Duodenal mucosa (tissue), 2 donors: ENCODE results near the gene ELF5.

ENCODE experiments used
- H3K27ac ChIP-seq: one replicate; pipeline ENCODE4 v1.7.0; 2013; ENCODE audit warnings: low read depth, low read length
- H3K27me3 ChIP-seq, 2 donors: one replicate each; pipeline ENCODE4 v1.7.0; 2013; ENCODE audit warnings: low read length in 2 of 2, control low read depth in 1 of 2; ENCODE audit not compliant: insufficient read depth in 2 of 2, control insufficient read depth in 1 of 2
- H3K36me3 ChIP-seq, 2 donors: one replicate each; pipeline ENCODE4 v1.7.0; 2013; ENCODE audit warnings: low read length in 2 of 2, control low read depth in 1 of 2; ENCODE audit not compliant: insufficient read depth in 2 of 2, control insufficient read depth in 1 of 2
- H3K4me1 ChIP-seq, 2 donors: one replicate each; pipeline ENCODE4 v1.7.0; 2013; ENCODE audit warnings: low read length in 2 of 2, control low read depth in 1 of 2; ENCODE audit not compliant: insufficient read depth in 2 of 2, control insufficient read depth in 1 of 2
- H3K4me3 ChIP-seq, 2 donors: one replicate each; pipeline ENCODE4 v1.7.0; 2013; ENCODE audit warnings: low read length in 2 of 2, low read depth in 1 of 2
- H3K9ac ChIP-seq, 2 donors: one replicate each; pipeline ENCODE4 v1.7.0; 2013; ENCODE audit warnings: low read length in 2 of 2, low read depth in 1 of 2
- H3K9me3 ChIP-seq, 2 donors: one replicate each; pipeline ENCODE4 v1.7.0; 2013; ENCODE audit warnings: low read length in 2 of 2, control low read depth in 1 of 2; ENCODE audit not compliant: control insufficient read depth in 1 of 2

Gene ELF5

DNA sequence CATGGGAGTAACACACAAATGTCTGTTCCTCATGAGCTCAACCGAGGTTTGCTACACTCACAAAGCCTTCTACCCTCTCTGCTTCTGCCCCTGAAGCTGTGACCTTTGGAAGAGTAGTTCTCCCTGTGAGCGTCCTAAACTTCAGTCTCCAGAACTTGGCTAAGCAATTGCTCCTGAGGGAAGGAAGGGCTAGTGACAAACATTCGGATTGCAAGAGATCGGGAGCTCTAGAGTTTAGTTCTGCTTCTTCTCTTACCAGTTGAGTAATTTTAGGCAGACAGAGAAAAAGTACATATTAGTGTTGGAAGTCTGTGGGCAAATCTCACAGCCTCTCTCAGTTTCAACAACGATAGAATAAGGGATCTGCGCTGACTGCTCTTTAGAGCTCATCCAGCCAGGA lies 27.3 kb upstream of the ELF5 start:
- H3K27me3 ChIP-seq, result peaks cover 8 to 9% of the 10 kb centered on the region in 2 donors
- no peak overlapping the region for H3K27ac ChIP-seq
- H3K36me3 ChIP-seq, result no peaks in the 10 kb centered on the region
- no peak overlapping the region for H3K9ac ChIP-seq
- no peaks in the 10 kb centered on the region for H3K4me1 ChIP-seq
- no peak overlapping the region for H3K4me3 ChIP-seq
- H3K9me3 ChIP-seq, result no peaks in the 10 kb centered on the region

DNA sequence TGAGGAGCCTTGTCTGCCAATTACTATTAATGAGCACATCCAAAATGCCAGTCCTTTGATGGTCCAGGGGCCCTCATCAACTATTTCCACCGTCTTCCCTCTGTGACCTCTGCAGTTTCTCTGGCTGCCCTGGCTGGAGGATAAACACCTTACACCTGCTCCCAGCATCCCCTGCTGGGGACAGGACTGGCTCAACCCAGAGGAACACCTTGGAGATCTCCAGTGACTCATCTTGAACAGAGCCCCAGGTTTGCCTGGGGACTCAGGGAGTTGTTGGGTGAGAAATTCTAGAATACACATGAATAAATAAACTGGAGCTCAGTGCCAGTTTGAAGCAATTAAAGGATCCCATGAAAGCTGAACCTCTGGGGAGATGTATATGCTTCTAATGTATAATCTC lies 24.0 kb upstream of the ELF5 start:
- peaks cover 3 to 8% of the 10 kb centered on the region in 2 donors for H3K27me3 ChIP-seq
- H3K4me1 ChIP-seq, result no peaks in the 10 kb centered on the region
- H3K36me3 ChIP-seq, result no peaks in the 10 kb centered on the region
- H3K9ac ChIP-seq, result no peak overlapping the region
- no peak overlapping the region for H3K4me3 ChIP-seq
- H3K27ac ChIP-seq, result no peak overlapping the region
- H3K9me3 ChIP-seq, result peaks cover 0 to 4% of the 10 kb centered on the region in 2 donors

DNA sequence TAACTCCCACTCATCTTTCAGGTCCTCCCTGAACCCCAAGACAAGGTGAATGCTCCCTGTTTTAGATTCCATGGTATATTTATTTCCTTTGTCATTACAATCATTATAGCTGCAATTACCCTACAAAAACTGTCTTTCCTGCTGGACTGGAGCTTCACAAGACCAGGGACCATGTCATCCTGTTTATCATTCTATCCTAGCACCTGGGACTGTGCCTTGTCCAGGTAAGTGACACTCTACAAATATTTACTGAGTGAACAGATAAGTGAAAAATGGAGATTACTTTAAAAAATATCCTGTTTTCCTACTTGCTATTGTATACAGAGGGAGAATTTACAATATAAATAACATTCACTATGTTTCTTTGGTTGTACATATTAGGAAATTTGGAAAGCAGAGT lies 22.5 kb upstream of the ELF5 start:
- H3K36me3 ChIP-seq, result no peaks in the 10 kb centered on the region
- no peak overlapping the region for H3K27ac ChIP-seq
- H3K4me3 ChIP-seq, result no peak overlapping the region
- H3K9ac ChIP-seq, result no peak overlapping the region
- peaks cover 0 to 4% of the 10 kb centered on the region in 2 donors for H3K9me3 ChIP-seq
- peaks cover 0 to 8% of the 10 kb centered on the region in 2 donors for H3K27me3 ChIP-seq
- no peaks in the 10 kb centered on the region for H3K4me1 ChIP-seq

DNA sequence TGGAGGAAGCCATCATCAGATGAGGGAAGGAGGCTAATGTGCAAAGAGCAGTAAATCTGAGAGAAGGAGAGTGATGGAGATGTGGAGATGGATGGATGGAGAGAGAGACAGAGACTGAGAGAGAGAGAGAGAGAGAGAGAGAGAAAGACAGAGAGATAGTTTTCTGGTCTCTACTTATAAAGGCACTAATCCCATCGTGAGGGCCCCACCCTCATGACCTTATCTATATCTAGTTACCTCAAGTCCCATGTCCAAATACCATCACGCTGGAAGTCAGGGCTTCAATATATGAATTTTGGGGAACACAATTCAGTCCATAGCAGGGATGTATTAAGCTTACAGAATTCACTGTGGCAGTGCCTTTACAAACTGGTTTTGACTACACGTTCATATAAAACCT lies 21.2 kb upstream of the ELF5 start:
- Histone ChIP-seq H3K4me3 (no peak overlapping the region), H3K27me3 (peaks cover 0 to 6% of the 10 kb centered on the region in 2 donors), H3K27ac (no peak overlapping the region)

DNA sequence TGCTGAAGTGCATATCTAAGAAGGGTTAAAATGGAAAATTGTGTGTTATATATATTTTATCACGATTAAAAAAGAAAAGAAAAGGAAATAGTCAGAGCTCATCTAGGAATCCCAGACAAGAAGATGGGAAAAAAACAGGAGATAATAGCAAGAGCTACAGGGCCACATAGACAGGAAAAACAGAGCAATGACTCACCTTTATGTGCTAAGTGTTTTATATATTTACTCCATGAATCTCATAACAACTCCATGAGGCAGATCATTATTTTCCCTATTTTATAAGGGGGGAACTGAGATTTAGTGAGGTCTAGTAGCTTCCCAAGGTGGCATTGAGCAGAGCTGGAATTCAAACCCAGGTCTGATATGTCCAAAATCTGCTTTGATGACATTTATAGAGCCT lies 18.1 kb upstream of the ELF5 start:
- no peaks in the 10 kb centered on the region for H3K4me1 ChIP-seq
- H3K27ac ChIP-seq, result no peak overlapping the region
- no peaks in the 10 kb centered on the region for H3K27me3 ChIP-seq

More for the DNA sequence above, 21.2 kb upstream of the ELF5 start:
- Histone ChIP-seq H3K36me3 (no peaks in the 10 kb centered on the region), H3K9ac (no peak overlapping the region), H3K4me1 (no peaks in the 10 kb centered on the region), H3K9me3 (peaks cover 0 to 4% of the 10 kb centered on the region in 2 donors)

DNA sequence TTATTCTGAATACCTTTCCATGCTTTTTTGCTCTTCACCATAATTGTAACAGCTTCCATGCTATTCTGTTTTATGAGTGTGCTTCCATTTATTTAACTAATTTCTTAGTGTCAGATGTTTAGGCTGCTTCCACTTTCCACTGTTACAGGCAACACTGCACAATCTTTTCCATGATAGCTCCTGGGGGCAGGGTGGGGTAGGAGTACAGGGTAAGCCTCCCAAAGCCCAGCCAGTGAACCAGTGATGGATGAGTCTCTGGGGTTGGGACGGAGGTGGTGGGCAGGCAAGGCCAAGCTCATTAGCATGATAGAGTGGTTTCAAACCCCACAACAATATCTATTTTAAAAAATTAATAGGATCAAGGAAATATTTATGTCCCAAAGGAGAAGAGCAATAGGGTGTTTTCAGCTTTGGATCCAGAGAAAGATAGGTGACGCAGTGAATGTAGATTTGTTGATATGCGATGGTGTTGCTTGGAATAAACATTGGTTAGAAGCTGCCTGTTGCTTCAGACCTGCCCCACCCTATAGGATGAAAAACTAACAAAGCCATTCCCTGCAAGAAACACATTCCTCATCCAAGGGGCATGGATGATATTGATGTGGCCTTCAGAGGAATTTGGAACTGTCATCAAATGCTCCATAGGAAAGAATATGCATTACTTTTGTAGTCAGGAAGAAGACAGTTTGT lies 17.1 kb upstream of the ELF5 start:
- Histone ChIP-seq H3K36me3 (no peaks in the 10 kb centered on the region), H3K27ac (no peak overlapping the region), H3K4me3 (no peak overlapping the region), H3K9ac (no peak overlapping the region), H3K4me1 (no peaks in the 10 kb centered on the region), H3K27me3 (no peaks in the 10 kb centered on the region), H3K9me3 (peaks cover 0 to 4% of the 10 kb centered on the region in 2 donors)

More for the DNA sequence above, 18.1 kb upstream of the ELF5 start:
- peaks cover 0 to 4% of the 10 kb centered on the region in 2 donors for H3K9me3 ChIP-seq
- H3K36me3 ChIP-seq, result no peaks in the 10 kb centered on the region
- no peak overlapping the region for H3K9ac ChIP-seq
- H3K4me3 ChIP-seq, result no peak overlapping the region

DNA sequence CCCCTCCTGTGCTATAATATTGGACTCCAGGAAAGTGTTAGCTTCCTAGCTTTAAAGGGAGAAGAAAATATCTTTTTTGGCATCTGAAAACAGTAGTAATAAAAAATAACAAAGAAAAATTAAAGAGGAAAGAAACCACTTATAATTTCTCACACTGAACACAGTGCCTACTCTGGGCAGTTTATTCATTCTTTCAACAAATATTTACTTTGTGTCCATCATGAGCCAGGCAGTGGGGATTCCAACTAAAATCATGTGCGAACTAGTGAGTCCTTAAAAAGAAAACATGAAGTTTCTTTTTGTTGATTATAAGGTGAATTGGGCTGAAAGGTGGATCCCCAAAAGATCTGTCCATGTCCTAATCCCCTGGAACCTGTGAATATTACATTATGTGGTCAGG lies 16.0 kb upstream of the ELF5 start:
- no peak overlapping the region for H3K27ac ChIP-seq

DNA sequence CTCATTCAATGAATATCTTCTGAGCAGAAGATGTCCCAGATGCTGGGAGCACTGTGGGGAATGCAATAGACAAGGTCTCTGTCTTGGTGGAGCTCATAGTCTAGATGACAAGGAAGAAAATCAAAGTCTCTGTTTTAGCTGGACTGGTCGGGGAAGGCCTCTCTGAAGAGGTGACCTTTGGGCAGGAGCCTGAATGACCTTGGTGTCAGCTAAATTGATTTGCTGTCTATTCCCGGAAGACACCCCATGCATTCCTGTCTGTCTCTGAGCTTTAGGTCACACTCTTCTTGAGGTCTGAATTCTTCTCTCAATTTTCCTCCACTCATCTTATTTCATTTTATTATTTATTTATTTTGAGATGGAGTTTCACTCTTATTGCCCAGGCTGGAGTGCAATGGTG lies 14.5 kb upstream of the ELF5 start:
- no peak overlapping the region for H3K27ac ChIP-seq
- no peaks in the 10 kb centered on the region for H3K36me3 ChIP-seq
- H3K9me3 ChIP-seq, result no peaks in the 10 kb centered on the region
- H3K9ac ChIP-seq, result no peak overlapping the region
- no peaks in the 10 kb centered on the region for H3K27me3 ChIP-seq
- H3K4me1 ChIP-seq, result no peaks in the 10 kb centered on the region
- H3K4me3 ChIP-seq, result no peak overlapping the region

More for the DNA sequence above, 16.0 kb upstream of the ELF5 start:
- Histone ChIP-seq H3K4me1 (no peaks in the 10 kb centered on the region), H3K36me3 (no peaks in the 10 kb centered on the region), H3K27me3 (no peaks in the 10 kb centered on the region), H3K4me3 (no peak overlapping the region), H3K9ac (no peak overlapping the region), H3K9me3 (peaks cover 0 to 1% of the 10 kb centered on the region in 2 donors)

DNA sequence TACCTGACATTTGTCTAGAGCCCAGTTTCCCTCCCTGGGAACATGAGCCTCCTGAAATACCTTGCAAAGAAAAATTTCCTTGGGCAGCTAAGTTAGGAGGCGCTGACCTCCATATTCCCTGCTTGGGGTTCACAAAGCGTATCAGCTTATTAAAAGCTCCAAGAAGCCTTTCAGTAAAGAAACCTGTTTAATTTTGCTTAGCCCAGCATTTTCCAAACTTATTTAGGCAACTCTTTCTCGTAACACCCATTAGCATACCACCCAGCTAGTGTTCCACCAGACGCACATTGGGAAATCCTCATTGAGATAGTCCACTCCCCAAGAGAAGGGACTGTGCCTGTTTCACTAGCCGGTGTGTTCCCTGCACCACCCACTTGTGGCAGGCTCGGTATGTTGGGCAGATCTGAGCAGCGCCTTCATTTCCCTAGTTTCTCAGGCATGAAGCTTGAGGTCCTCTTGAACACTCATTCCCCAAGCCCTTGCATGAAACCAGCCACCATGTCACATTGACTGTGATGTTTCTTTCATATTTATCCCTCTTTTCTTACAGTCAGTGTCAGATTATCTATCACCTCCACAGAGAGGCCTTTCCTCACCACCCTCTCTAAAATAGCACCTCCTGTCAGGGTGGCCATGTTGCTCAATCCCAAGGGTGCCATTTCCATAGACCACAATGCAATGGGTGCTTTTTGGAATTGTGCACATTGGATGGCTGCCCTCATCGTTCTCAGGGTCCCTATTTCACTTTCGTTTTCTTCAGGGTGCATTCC lies 12.5 kb upstream of the ELF5 start:
- H3K9me3 ChIP-seq, result no peaks in the 10 kb centered on the region
- H3K36me3 ChIP-seq, result no peaks in the 10 kb centered on the region
- no peak overlapping the region for H3K9ac ChIP-seq
- H3K4me1 ChIP-seq, result no peaks in the 10 kb centered on the region
- no peak overlapping the region for H3K27ac ChIP-seq
- H3K4me3 ChIP-seq, result no peak overlapping the region
- no peaks in the 10 kb centered on the region for H3K27me3 ChIP-seq

DNA sequence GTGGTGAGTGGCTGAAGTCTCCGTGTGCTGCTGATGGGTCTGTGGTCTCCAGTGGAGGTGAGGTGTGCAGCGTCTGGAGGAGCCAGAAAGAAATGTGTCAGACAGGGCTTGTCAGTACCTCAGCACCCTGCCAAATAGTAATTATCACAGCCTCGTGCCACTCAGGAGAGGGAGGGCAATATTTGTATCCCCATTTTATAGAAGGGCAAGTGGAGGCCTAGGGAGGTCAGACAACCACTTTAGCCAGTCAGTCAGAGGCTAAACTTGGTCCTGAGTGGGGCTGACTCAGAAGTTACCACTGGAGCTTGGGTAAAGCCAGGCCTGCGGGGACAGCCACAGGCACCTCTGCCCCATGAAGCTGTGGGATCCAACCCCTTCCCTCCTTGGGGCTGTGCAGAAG lies 11.5 kb upstream of the ELF5 start:
- no peak overlapping the region for H3K4me3 ChIP-seq
- H3K27ac ChIP-seq, result no peak overlapping the region
- H3K27me3 ChIP-seq, result no peaks in the 10 kb centered on the region
- H3K9ac ChIP-seq, result no peak overlapping the region
- no peaks in the 10 kb centered on the region for H3K9me3 ChIP-seq
- H3K4me1 ChIP-seq, result no peaks in the 10 kb centered on the region
- H3K36me3 ChIP-seq, result no peaks in the 10 kb centered on the region
